ENCODE results near the gene HBQ1.
"Not testable (repeated sequence)": the region's sequence is repeated elsewhere in the genome, so short reads cannot be mapped to it uniquely, and the experiment has no call there.

HBQ1 gene

DNA sequence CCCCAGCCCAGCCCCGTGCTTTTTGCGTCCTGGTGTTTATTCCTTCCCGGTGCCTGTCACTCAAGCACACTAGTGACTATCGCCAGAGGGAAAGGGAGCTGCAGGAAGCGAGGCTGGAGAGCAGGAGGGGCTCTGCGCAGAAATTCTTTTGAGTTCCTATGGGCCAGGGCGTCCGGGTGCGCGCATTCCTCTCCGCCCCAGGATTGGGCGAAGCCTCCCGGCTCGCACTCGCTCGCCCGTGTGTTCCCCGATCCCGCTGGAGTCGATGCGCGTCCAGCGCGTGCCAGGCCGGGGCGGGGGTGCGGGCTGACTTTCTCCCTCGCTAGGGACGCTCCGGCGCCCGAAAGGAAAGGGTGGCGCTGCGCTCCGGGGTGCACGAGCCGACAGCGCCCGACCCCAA, 4.3 kb upstream of the HBQ1 start:
- not testable (repeated sequence) for DNase-seq (ENCODE audit: low spot score)

DNA sequence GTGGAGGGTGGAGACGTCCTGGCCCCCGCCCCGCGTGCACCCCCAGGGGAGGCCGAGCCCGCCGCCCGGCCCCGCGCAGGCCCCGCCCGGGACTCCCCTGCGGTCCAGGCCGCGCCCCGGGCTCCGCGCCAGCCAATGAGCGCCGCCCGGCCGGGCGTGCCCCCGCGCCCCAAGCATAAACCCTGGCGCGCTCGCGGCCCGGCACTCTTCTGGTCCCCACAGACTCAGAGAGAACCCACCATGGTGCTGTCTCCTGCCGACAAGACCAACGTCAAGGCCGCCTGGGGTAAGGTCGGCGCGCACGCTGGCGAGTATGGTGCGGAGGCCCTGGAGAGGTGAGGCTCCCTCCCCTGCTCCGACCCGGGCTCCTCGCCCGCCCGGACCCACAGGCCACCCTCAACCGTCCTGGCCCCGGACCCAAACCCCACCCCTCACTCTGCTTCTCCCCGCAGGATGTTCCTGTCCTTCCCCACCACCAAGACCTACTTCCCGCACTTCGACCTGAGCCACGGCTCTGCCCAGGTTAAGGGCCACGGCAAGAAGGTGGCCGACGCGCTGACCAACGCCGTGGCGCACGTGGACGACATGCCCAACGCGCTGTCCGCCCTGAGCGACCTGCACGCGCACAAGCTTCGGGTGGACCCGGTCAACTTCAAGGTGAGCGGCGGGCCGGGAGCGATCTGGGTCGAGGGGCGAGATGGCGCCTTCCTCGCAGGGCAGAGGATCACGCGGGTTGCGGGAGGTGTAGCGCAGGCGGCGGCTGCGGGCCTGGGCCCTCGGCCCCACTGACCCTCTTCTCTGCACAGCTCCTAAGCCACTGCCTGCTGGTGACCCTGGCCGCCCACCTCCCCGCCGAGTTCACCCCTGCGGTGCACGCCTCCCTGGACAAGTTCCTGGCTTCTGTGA, 3.5 kb upstream of the HBQ1 start, which contains the start of gene HBA1:
TSS of gene HBA1 (plus strand) at position 204 of the 906 bp plus-strand sequence. CDS start at position 241, 37 bp downstream.
- DNase-seq (ENCODE audit: low spot score): not testable (repeated sequence)

DNA sequence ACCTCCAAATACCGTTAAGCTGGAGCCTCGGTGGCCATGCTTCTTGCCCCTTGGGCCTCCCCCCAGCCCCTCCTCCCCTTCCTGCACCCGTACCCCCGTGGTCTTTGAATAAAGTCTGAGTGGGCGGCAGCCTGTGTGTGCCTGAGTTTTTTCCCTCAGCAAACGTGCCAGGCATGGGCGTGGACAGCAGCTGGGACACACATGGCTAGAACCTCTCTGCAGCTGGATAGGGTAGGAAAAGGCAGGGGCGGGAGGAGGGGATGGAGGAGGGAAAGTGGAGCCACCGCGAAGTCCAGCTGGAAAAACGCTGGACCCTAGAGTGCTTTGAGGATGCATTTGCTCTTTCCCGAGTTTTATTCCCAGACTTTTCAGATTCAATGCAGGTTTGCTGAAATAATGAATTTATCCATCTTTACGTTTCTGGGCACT, 2.9 kb upstream of the HBQ1 start:
- no peak for DNase-seq (ENCODE audit: low spot score)

DNA sequence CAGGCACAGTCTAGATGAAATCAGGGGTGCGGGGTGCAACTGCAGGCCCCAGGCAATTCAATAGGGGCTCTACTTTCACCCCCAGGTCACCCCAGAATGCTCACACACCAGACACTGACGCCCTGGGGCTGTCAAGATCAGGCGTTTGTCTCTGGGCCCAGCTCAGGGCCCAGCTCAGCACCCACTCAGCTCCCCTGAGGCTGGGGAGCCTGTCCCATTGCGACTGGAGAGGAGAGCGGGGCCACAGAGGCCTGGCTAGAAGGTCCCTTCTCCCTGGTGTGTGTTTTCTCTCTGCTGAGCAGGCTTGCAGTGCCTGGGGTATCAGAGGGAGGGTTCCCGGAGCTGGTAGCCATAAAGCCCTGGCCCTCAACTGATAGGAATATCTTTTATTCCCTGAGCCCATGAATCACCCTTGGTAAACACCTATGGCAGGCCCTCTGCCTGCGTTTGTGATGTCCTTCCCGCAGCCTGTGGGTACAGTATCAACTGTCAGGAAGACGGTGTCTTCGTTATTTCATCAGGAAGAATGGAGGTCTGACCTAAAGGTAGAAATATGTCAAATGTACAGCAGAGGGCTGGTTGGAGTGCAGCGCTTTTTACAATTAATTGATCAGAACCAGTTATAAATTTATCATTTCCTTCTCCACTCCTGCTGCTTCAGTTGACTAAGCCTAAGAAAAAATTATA, 2.1 kb upstream of the HBQ1 start:
- DNase-seq (ENCODE audit: low spot score): no peak

DNA sequence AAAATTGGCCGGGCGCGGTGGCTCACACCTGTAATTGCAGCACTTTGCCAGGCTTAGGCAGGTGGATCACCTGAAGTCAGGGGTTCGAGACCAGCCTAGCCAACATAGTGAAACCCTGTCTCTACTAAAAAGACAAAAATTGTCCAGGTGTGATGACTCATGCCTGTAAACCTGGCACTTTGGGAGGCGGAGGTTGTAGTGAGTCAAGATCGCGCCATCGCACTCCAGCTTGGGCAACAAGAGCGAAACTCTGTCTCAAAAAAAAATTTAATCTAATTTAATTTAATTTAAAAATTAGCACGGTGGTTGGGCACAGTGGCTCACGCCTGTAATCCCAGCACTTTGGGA, 1.6 kb upstream of the HBQ1 start:
- no peak for DNase-seq (ENCODE audit: low spot score)

DNA sequence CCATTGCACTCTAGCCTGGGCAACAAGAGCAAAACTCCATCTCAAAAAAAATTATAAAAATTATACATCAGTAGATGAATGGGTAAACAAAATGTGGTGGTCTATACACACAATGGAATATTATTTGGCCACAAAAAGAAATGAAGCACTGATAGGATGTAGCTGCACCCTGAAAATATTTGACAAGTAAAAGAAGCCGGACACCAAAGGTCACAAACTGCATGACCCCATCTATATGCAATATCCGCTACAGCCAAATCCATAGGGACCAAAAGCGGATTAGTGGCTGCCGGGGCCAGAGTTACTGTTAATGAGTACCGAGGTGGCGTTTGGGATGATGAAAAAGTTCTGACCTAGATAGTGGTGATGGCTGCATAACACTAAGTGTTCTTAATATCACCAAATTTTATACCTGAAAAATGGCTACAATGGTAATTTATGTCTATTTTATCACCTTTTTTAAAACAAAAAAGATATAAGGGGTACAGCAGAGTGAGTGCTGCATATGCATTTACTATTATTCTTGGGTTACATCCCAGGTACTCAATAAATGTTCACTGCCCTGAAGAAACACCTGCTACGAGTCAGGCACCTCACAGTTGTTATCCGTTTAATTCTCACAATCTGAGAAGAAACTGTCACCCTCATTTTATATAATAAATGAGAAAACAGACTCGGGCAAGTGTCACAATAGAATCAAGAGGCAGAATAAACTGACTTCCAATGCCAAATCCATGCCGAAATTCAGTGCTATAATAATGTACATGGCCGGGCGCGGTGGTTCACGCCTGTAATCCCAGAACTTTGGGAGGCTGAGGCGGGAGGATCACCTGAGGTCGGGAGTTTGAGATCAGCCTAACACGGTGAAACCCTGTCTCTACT, 807 bp upstream of the HBQ1 start:
- DNase-seq (ENCODE audit: low spot score): no peak

DNA sequence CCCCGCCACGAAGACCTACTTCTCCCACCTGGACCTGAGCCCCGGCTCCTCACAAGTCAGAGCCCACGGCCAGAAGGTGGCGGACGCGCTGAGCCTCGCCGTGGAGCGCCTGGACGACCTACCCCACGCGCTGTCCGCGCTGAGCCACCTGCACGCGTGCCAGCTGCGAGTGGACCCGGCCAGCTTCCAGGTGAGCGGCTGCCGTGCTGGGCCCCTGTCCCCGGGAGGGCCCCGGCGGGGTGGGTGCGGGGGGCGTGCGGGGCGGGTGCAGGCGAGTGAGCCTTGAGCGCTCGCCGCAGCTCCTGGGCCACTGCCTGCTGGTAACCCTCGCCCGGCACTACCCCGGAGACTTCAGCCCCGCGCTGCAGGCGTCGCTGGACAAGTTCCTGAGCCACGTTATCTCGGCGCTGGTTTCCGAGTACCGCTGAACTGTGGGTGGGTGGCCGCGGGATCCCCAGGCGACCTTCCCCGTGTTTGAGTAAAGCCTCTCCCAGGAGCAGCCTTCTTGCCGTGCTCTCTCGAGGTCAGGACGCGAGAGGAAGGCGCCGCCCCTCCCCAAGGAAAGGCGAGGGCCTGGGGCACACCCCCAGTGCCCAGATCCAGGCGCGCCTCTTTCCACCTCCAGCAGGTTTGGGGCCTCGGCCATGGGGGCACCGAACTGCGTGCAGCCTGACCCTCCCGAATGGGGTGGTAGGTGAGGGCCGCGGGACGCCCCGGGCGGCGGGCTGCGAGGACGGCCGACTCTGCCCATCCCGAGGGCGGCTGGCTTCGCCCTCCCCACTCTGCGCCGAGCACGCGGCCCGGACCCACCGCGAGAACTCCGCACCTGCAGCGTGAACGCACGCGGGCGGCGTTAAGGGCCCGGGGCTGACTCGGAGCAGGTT, 664 bp downstream of the HBQ1 start:
- no peak for DNase-seq (ENCODE audit: low spot score)

DNA sequence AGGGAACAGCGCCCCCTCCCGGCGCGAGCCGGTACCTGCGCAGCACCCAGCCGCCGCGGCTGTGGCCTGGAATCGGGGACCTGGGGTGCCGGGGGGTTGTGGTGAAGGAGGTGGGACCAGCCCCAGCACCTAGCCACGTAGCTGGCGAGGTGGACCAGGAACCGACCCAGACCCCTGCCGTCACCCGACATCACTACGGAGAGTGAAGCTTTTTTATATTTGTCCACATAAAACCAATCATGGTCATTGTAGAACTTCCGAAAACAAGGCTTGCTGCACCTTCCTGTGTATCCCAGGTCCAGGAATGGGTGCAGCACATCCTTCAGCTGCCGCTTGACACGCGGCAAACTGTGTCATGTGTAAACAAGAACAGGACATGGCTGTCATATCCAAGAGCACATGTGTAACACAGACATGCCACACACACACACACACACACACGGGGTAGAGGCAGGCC, 1.3 kb downstream of the HBQ1 start:
- DNase-seq (ENCODE audit: low spot score): peak; percentile 9

DNA sequence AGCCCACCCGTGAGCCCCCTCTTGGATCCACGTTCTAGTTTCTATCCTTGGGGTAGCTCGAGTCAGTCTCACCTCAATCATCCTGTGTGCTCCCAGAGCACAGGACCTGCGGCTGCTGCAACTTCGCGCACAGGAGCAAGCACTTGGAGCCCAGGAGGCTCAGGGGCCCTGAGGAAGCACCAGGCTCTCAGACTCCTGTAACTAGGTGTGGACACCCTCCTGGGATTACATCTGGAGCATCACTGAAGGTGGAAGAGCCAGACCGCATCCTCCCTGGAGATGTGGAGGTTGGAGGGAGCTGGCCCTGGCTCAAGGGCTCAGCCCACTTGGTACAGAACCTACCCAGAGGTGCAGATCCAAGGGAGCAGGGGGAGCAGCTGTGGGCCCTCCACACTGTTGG, 2.7 kb downstream of the HBQ1 start:
- no peak for DNase-seq (ENCODE audit: low spot score)

DNA sequence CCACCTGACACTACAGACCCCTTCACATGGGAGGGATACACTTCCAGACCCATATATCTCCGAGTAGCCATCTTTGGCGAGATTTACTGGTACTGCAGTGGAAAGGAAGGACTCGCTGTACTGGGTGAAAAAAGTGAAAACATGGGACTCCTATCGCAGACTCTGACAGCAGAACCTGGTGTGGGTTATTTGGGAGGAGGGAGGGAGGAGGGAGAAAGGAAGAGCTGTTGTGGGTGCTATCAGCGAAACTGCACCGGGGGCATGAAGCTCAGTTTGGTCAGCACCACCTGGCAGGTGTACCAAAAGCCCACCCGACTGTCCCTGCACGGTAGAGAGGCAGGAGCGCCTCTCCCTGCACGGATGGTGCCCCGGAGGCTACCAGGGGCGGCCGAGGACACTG, 5.0 kb downstream of the HBQ1 start:
- no peak for DNase-seq (ENCODE audit: low spot score)

DNA sequence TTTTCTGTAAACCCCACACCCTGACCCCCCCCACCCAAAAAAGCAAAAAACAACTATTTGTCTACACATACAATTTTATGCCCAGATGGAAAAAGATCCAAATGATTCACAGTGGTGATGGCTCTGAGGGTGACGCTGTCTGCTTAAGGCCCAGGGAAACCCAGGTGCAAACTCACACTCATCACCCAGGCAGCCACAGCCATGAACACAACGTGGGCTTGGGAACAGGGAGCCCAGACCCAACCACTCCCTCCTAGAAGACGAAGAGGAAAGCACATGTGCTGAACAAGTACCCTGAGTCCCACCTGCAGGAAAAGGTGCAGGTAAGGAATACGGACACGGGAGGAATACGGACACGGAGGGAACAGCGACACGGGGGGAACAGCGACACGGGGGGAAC, 5.4 kb downstream of the HBQ1 start:
- no peak for DNase-seq (ENCODE audit: low spot score)

DNA sequence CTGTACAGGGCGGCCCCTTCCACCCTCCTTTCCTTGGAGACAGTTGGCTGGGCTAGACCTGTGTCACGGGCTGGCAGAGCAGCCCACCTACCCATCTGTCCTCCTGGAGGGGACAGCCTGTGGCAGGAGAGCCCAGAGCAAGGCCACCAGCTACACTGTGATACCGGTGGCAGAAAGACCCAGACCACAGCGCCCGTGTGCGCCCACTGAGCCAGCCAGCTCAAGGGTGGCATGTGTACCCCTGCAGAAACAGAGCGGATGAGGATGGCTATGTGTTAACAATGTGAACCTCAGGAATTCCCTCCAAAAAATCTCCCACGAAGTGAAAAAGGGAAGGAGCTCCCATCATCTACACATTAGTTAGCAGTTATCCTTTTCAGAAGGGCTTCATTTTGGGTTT, 7.1 kb downstream of the HBQ1 start:
- no peak for DNase-seq (ENCODE audit: low spot score)

DNA sequence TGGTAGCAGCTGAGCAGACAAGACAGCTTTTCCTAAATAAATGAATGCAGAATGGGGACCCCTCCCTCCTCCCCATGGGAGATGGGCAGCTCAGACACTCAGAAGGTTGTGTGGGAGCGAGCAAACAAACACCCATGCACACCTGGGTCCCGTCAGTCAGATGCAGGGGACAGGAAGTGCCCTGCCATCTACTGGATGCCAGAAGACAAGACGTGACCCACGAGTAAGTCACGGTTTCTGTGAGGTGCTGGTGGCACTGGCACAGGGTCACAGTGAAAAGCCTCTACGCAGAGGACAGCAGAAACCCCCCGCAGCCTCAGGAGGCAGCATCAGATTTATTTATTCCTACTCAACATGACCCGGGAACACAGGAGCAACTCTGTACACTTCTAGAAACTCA, 8.4 kb downstream of the HBQ1 start:
- no peak for DNase-seq (ENCODE audit: low spot score)

DNA sequence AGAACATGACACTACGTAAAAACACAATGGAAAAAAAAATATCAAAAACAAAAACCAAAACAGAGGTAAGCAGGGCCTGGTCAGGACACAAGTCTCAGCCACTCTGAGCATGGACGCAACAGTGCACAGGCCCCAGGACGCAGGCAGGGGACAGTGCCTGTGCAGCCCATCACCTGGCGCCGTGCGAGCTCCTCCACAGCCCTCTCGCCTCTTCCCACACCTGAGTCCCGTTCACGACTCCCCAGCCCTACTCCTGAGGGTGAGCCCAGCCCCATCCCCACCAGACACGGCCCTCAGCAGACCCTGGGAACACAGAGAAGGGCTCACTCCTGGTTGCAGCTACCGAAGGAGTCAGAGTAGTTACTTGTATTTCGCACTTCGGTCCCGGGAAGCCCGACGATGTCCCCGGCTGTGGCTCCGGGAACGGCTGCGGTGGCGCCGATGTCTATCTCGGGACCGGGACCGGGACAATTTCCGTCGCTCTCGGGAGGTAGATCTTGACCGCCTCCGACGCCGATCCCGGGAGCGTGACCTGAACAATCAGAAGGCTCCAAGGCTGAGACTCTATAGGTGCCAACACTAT, 9.4 kb downstream of the HBQ1 start:
- DNase-seq (ENCODE audit: low spot score): no peak

DNA sequence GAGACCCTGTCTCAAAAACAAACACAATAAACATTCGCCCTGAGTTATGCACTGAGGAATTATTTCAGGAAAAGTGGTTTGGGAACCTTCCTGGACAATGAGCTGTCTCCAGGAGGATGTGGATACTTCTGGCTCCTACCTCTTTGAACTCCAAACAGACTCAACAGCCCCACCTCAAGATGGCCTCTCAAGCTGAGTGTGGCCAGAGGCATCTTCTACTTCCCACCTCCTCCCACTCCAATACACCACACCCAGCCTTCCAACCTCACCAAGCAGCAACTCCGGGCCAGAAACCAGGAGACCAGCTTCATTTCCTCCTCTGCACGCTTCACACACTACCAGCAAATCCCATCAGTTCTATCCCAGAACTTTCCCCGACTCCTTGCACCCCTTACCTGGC, 11.6 kb downstream of the HBQ1 start:
- DNase-seq (ENCODE audit: low spot score): no peak

DNA sequence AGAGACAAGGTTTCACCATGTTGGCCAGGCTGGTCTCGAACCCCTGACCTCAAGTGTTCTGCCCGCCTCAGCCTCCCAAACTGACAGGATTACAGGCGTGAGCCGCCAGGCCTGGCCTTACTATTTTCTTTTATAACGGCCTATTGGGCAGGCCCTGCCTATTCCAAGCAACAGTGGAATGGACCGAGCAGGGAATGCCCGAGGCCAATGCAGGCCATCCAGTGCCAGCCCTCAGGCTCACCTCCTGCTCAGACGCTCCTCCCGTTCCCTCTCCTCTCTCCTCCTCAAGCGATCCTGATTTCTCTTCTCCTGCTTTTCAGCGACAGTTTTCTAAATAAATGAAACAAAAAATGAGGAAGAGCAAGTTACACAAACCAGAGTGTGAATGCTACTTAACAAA, 12.4 kb downstream of the HBQ1 start:
- no peak for DNase-seq (ENCODE audit: low spot score)

DNA sequence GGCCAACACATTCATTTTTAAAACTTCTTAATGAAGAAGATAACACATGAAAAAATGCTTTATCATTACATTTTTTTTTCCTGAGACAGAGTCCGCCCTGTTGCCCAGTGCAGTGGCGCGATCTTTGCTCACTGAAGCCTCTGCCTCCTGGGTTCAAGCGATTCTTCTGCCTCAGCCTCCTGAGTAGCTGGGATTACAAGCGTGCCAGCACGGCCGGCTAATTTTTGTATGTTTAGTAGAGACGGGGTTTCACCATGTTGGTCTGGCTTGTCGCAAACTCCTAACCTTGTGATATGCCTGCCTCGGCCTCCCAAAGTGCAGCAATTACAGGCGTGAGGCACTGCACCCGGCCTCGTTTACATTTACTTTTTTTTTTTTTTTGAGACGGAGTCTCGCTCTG, 13.2 kb downstream of the HBQ1 start:
- no peak for DNase-seq (ENCODE audit: low spot score)

DNA sequence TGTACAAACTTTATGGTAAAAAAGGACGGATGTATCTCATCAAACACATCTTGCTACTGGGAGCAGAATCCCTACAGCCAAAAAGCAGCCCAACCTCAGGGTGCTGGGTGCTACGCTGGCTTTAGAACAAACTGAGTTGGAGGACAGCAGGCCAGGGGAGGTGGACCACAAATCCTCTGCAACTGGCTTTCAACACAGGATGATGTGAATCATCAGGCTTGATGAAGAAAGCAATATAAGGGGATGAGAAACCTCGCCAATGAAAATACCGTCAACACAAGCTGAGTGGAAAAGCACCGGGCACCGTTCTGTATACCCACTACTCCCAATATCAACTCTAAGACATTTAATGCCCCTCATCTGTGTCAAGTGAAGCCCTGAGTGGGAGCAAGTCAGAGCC, 14.3 kb downstream of the HBQ1 start:
- DNase-seq (ENCODE audit: low spot score): no peak

DNA sequence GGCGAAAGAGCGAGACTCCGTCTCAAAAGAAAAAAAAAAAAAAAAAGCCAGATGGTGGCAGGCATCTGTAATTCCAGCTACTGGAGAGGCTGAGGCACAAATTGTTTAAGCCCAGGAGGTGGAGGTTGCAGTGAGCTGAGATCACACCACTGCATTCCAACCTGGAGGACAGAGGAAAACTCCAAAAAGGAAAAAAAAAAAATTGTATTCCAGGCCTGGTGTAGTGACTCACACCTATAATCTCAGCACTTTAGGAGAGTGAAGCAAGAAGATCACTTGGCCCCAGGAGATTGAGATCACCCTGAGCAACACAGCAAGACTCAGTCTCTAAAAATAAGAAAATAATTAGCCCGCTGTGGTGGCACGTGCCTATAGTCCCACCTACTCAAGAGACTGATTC, 20.1 kb downstream of the HBQ1 start:
- DNase-seq (ENCODE audit: low spot score): no peak

DNA sequence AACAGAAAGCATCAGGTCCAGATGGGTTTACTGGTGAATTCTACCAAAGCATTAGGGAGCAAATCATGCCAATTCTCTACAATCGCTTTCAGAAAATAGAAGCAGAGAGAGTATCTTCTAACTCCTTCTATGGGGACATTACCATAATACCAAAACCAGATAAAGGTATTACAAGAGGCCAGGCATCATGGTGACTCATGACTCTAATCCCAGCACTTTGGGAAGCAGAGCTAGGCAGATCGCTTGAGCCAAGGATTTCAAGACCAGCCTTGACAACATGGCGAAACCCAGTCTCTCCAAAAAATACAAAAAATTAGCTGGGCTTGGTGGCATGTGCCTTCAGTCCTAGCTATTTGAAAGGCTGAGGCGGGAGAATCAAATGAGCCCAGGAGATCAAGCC, 23.0 kb downstream of the HBQ1 start:
- no peak for DNase-seq (ENCODE audit: low spot score)

DNA sequence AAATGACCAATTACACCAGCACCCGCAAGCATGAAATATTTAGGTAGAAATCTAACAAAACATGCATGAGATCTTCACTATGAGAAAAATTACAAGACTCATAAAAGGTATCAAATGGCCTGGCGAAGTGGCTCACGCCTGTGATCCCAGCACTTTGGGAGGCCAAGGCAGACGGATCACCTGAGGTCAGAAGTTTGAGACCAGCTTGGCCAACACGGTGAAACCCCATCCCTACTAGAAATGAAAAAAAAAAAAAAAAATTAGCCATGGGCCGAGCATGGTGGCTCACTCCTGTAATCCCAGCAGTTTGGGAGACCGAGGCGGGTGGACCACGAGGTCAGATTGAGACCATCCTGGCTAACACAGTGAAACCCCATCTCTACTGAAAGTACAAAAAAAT, 23.8 kb downstream of the HBQ1 start:
- DNase-seq (ENCODE audit: low spot score): not testable (repeated sequence)

Measured in globus pallidus (tissue), 1 donor.